PC-9 (cell line): ENCODE results near the gene PSMD11. TPM values are rescaled to one million over a fixed set of nuclear protein-coding genes. Genes with fewer than 3 reads are reported as not detected.

Experiments
- BruUV-seq: library from RNA; stranded (reverse); fragments of 400-500 nt; replicated peaks from 2 replicates; lab custom pipeline; 2021; lab: Mats Ljungman, UMichigan
- CTCF ChIA-PET: fragments of 300-600 bp; sonication (Branson Sonifier 250); formaldehyde crosslinking; loops from one replicate; lab custom pipeline; 2022; ENCODE audit warnings: antibody characterized with exemption; lab: Charles Lee
- POLR2A ChIA-PET: fragments of 300-600 bp; sonication (Branson Sonifier 250); formaldehyde crosslinking; loops from one replicate; lab custom pipeline; 2022; ENCODE audit warnings: antibody characterized with exemption; ENCODE audit not compliant: unreplicated experiment; lab: Charles Lee
- DNase-seq, 2 experiments: peaks; one replicate each; pipeline versions ENCODE4 v3.0.0 to v3.0.0-alpha.2; 2015 to 2022; ENCODE audit warnings: mixed read lengths in 1 of 2
- H2AFZ ChIP-seq: fragments of 200-600 bp; sonication (generic); 2 replicates; pipeline ENCODE4 v1.8.1; 2017; ENCODE audit warnings: antibody characterized with exemption
- H3F3A ChIP-seq: fragments of 200-600 bp; sonication (generic); 2 replicates; pipeline ENCODE4 v1.8.1; 2017; ENCODE audit warnings: antibody characterized with exemption, mild to moderate bottlenecking, low read depth; ENCODE audit not compliant: insufficient read depth
- H3K27ac ChIP-seq: fragments of 200-600 bp; sonication (generic); 2 replicates; pipeline ENCODE4 v1.6.1; 2016; ENCODE audit warnings: mixed run types
- H3K27me3 ChIP-seq: fragments of 200-600 bp; sonication (generic); 2 replicates; pipeline ENCODE4 v1.6.1; 2016; ENCODE audit warnings: low read depth, mixed run types; ENCODE audit not compliant: insufficient read depth
- H3K36me3 ChIP-seq: fragments of 200-600 bp; sonication (generic); 2 replicates; pipeline ENCODE4 v1.6.1; 2016; ENCODE audit warnings: low read depth, mixed run types
- H3K4me1 ChIP-seq: fragments of 200-600 bp; sonication (generic); replicated peaks from 2 replicates; pipeline ENCODE4 v1.6.1; 2016; ENCODE audit warnings: mixed run types; ENCODE audit not compliant: insufficient read depth
- H3K4me2 ChIP-seq: fragments of 200-600 bp; sonication (generic); 2 replicates; pipeline ENCODE4 v1.6.1; 2017; ENCODE audit warnings: mixed run types
- H3K4me3 ChIP-seq: fragments of 200-600 bp; sonication (generic); 2 replicates; pipeline ENCODE4 v1.6.1; 2016; ENCODE audit warnings: mixed run types
- H3K79me2 ChIP-seq: fragments of 200-600 bp; sonication (generic); 2 replicates; pipeline ENCODE4 v1.6.1; 2017; ENCODE audit warnings: low read depth, mixed run types
- H3K9me2 ChIP-seq: fragments of 200-600 bp; sonication (generic); 2 replicates; pipeline ENCODE4 v1.8.1; 2017; ENCODE audit warnings: mild to moderate bottlenecking; ENCODE audit not compliant: insufficient read depth
- H3K9me3 ChIP-seq: fragments of 200-600 bp; sonication (generic); 2 replicates; pipeline ENCODE4 v1.8.1; 2016; ENCODE audit warnings: low read depth; ENCODE audit not compliant: insufficient read depth
- H4K20me1 ChIP-seq: fragments of 200-600 bp; sonication (generic); 2 replicates; pipeline ENCODE4 v1.8.1; 2017; ENCODE audit not compliant: insufficient read depth
- EZH2 ChIP-seq: fragments of 200-600 bp; sonication (generic); IDR thresholded peaks from 2 replicates; pipeline ENCODE4 v1.8.0; 2017; ENCODE audit warnings: antibody characterized with exemption, low read depth
- intact Hi-C: fragments of 100-400 bp; cut with micrococcal nuclease; formaldehyde crosslinking; loops from one replicate; pipeline ENCODE4 v1.10.0; 2022; ENCODE audit not compliant: unreplicated experiment
- total RNA-seq: library from RNA; stranded (reverse); gene quantifications from 2 replicates; pipeline ENCODE4 v1.2.3, GENCODE V29; 2021
- TF ChIP-seq, protein P1 (sequence below): fragments of 200-600 bp; sonication (generic); conservative IDR thresholded peaks from 2 replicates; pipeline ENCODE4 v1.6.1; 2017; ENCODE audit warnings: mixed run types, antibody characterized with exemption, mild to moderate bottlenecking, moderate library complexity

The PSMD11 gene
- total RNA-seq, 1 experiment from 2014 or later: 149 TPM

DNA sequence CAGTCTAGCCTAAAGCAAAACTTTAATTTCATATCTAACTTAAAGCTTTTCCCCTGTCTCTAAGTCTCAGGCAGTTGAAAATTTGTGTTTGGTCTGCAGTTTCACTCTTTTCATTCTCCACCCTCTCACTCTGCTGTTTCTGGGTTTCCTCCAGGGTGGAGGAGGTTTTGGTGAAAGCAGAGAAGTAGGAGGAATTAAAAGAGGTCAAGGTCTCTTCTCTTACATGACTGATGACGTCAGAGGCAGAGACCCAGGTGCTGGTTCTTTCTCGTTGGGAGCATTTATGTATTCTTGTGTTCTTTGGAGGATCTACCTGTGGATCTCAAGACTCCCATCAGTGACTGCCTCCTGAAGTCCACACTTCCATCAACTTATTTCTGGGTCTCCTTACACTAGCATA is 2.4 kb upstream of the PSMD11 start:
- Histone ChIP-seq H3K27ac (no peak overlapping the region), H3K4me3 (no peak overlapping the region), H3K4me2 (no peak overlapping the region), H3K9me3 (no peaks in the 10 kb centered on the region), H3K4me1 (peaks cover 22% of the 10 kb centered on the region), H3F3A (no peaks in the 10 kb centered on the region), H3K9me2 (no peaks in the 10 kb centered on the region), H3K79me2 (peaks cover 25% of the 10 kb centered on the region), H3K36me3 (peaks cover 13% of the 10 kb centered on the region; the same call in 1 of the 2 replicates), H3K27me3 (no peaks in the 10 kb centered on the region), H2AFZ (no peak overlapping the region), H4K20me1 (peaks cover 17% of the 10 kb centered on the region)
- intact Hi-C loops: loop anchor here (5.0 to 10.0 kb wide), 3 partner anchors 90 to 433 kb away; partner anchors contain the start of genes MYO1D and ZNF207
- no TSS peak for BruUV-seq
- TF ChIP-seq, protein P1, sequence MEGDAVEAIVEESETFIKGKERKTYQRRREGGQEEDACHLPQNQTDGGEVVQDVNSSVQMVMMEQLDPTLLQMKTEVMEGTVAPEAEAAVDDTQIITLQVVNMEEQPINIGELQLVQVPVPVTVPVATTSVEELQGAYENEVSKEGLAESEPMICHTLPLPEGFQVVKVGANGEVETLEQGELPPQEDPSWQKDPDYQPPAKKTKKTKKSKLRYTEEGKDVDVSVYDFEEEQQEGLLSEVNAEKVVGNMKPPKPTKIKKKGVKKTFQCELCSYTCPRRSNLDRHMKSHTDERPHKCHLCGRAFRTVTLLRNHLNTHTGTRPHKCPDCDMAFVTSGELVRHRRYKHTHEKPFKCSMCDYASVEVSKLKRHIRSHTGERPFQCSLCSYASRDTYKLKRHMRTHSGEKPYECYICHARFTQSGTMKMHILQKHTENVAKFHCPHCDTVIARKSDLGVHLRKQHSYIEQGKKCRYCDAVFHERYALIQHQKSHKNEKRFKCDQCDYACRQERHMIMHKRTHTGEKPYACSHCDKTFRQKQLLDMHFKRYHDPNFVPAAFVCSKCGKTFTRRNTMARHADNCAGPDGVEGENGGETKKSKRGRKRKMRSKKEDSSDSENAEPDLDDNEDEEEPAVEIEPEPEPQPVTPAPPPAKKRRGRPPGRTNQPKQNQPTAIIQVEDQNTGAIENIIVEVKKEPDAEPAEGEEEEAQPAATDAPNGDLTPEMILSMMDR: no peak
- TF ChIP-seq EZH2: no peak
- DNase-seq: no peak
- POLR2A ChIA-PET: no interaction called here
- CTCF ChIA-PET: interaction anchor here (0.6 kb wide), 1 partner anchor 174 kb away, joined by 9 read pairs; no protein-coding TSS in a partner anchor

- H4K20me1 ChIP-seq: peaks cover 31% of the 10 kb centered on the region
- H3K4me3 ChIP-seq: peak overlapping the region; percentile 99
- TF ChIP-seq, protein P1: no peak; the same call in 1 of the 2 replicates
- no peak for TF ChIP-seq EZH2
- POLR2A ChIA-PET: interaction anchor here (0.6 to 0.7 kb wide), 7 partner anchors 24 to 435 kb away, joined by 3 to 9 read pairs (median 3); partner anchors contain the start of gene CDK5R1
- CTCF ChIA-PET: interaction anchor here (0.6 to 1.2 kb wide), 5 partner anchors 18 to 380 kb away, joined by 3 to 11 read pairs (median 3); no protein-coding TSS in a partner anchor
- peak overlapping the region; percentile 93 for H2AFZ ChIP-seq
- no peak overlapping the region for H3K27ac ChIP-seq
- H3K9me2 ChIP-seq: no peaks in the 10 kb centered on the region
- H3K9me3 ChIP-seq: no peaks in the 10 kb centered on the region
- H3K36me3 ChIP-seq: peaks cover 31% of the 10 kb centered on the region
- DNase-seq: no peak
- intact Hi-C loops: loop anchor here (5.0 to 10.0 kb wide), 3 partner anchors 92 to 431 kb away; partner anchors contain the start of genes MYO1D and ZNF207
- peak overlapping the region; percentile 96 for H3K4me2 ChIP-seq
- peaks cover 24% of the 10 kb centered on the region for H3K4me1 ChIP-seq
- peaks cover 45% of the 10 kb centered on the region for H3K79me2 ChIP-seq
- BruUV-seq: no TSS peak
- no peaks in the 10 kb centered on the region for H3K27me3 ChIP-seq
- no peaks in the 10 kb centered on the region for H3F3A ChIP-seq
Measured at GRCh38 chr17:32443827-32444300, 446 bp upstream of the PSMD11 start.

DNA sequence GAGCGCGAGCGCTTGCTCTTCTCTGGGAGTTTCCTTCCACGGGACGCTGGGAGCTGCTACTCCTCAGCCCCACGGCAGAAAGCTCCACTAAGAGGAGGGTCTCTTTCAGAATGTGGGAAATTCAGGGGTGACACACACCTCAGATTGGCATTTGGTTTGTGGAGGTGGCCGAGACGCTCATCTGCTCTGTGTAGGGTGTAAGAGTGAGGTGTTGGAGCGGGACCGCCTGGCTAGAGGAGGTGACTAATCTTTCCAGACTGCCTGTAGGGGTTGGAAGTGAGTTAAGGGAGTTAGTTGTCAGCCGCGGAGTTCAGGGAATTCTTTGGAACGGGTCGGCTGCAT is 735 bp downstream of the PSMD11 start:
- Histone ChIP-seq H3K27me3 (no peaks in the 10 kb centered on the region), H3K4me1 (peaks cover 24% of the 10 kb centered on the region), H3K27ac (peak overlapping the region; percentile 76), H3F3A (peaks cover 7% of the 10 kb centered on the region; the same call in 1 of the 2 replicates), H3K9me2 (no peaks in the 10 kb centered on the region), H4K20me1 (peaks cover 43% of the 10 kb centered on the region), H3K4me3 (peak overlapping the region; percentile 99), H3K79me2 (peaks cover 57% of the 10 kb centered on the region), H3K4me2 (peak overlapping the region; percentile 100), H3K36me3 (peaks cover 42% of the 10 kb centered on the region), H2AFZ (peak overlapping the region; percentile 72), H3K9me3 (no peaks in the 10 kb centered on the region)
- intact Hi-C loops: loop anchor here (10.0 kb wide), 1 partner anchor 430 kb away; the partner anchor contains the start of gene MYO1D
- no peak for TF ChIP-seq EZH2
- TF ChIP-seq, protein P1: no peak
- ChIA-PET CTCF (no interaction called here), POLR2A (interaction anchor here (0.5 to 0.7 kb wide), 2 partner anchors 74 to 235 kb away, joined by 5 to 13 read pairs; no protein-coding TSS in a partner anchor)
- DNase-seq: peak; percentile 48 to 61
- BruUV-seq: no TSS peak
